HG02885 (cell line): ENCODE data around the gene PIGV.
A peak's percentile ranks its signal among the peaks of the same experiment; 100 is the strongest.

Experiments used
- ATAC-seq: cut with Tn5 transposase; IDR thresholded peaks from one replicate; pipeline ENCODE4 v1.9.1; 2021; ENCODE audit warnings: mild to moderate bottlenecking; ENCODE audit not compliant: unreplicated experiment, poor library complexity

Gene PIGV

DNA sequence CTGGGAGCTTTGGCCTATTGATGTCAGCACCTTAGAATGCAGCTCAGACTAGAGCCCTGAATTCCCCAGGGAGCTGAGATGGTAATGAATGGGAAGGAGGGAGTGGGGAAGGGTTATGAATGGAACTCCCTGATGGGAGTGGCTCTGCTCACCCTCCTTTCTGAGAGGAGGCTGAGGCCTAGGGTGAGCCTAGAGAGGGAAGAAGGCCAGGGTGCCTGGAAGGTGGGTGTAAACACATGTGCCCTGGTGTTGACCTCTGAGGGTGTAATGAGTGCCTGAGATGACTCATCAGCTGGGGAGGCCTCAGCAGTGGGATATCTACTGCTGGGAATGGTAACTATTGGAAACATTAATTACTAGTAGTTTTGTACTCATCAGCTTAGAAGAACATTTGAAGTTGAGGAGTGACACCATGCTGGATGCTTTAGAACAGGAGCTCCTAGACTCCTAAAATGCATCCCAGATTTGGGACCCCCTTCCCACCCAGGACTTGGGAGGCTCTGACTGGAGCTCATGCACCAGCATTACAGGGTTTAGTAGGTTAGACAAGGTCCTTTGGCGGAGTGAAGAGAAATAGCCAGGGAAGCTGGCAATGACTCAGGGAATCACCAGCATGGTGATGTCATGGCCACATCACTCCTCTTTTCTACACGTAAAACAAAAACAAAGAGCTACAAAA is 16.0 kb upstream of the PIGV start:
- ATAC-seq = no peak

DNA sequence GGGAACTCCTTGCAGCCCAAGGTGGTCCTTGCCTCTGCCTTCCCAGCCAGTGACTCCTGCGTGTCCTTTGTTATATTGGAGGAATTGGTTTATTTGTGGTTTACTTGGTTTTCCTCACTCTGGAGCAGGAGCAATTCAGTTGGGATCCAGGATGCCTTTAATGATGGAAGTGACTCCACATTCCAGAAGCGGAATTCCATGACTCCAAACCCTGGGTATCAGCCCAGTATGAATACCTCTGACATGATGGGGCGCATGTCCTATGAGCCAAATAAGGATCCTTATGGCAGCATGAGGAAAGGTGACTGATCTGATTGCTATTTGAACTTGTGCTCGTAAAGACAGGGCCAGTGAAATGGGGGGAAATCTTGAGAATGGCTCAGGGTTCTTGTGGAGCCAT is 15.1 kb upstream of the PIGV start:
- no peak for ATAC-seq

- no peak for ATAC-seq
Observed at GRCh38 chr1:26774462-26774861, 13.3 kb upstream of the PIGV start.

- no peak for ATAC-seq
Observed at GRCh38 chr1:26775666-26776065, 12.1 kb upstream of the PIGV start.

GRCh38 chr1:26779098-26779668 is 8.6 kb upstream of the PIGV start:
- ATAC-seq = no peak

DNA sequence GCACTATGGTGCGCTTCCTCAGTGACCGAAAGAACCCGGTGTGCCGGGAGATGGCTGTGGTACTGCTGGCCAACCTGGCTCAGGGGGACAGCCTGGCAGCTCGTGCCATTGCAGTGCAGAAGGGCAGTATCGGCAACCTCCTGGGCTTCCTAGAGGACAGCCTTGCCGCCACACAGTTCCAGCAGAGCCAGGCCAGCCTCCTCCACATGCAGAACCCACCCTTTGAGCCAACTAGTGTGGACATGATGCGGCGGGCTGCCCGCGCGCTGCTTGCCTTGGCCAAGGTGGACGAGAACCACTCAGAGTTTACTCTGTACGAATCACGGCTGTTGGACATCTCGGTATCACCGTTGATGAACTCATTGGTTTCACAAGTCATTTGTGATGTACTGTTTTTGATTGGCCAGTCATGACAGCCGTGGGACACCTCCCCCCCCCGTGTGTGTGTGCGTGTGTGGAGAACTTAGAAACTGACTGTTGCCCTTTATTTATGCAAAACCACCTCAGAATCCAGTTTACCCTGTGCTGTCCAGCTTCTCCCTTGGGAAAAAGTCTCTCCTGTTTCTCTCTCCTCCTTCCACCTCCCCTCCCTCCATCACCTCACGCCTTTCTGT is 7.3 kb upstream of the PIGV start:
- no peak for ATAC-seq

DNA sequence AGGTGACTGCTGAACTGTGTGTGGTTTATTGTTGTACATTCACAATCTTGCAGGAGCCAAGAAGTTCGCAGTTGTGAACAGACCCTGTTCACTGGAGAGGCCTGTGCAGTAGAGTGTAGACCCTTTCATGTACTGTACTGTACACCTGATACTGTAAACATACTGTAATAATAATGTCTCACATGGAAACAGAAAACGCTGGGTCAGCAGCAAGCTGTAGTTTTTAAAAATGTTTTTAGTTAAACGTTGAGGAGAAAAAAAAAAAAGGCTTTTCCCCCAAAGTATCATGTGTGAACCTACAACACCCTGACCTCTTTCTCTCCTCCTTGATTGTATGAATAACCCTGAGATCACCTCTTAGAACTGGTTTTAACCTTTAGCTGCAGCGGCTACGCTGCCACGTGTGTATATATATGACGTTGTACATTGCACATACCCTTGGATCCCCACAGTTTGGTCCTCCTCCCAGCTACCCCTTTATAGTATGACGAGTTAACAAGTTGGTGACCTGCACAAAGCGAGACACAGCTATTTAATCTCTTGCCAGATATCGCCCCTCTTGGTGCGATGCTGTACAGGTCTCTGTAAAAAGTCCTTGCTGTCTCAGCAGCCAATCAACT is 6.4 kb upstream of the PIGV start:
- ATAC-seq = no peak

DNA sequence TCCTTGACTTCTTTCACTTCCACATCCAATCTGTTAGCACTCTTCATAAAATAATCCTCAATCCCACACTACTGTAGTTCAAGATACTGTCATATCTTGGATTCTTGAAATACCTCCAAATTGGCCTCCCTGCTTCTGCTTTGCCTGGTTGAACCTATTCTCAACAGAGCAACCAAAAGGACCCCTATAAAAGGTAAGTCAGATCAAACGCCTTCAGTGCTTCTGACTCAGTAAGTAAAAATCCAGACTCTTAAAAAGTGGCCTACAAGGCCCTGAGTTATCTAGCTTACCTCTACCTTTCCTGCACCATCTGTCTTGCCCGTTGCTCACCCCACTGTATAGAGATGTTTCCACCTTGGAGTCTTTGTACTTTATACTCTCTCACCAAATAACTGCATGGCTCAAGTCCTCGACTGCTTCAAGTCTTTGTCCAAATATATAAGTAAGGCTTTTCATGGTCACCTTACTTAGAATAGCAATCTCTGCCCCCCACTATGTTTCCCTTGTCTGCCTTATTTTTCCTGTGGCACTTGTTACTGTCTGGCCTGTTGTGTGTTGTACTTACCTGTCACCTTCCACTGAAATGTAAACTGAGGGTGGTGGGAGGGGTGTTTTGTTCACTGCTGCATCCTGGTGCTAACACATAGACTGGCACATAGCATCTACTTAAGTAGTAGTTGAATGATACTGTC is 5.1 kb upstream of the PIGV start:
- no peak for ATAC-seq

GRCh38 chr1:26783646-26784022 is 4.1 kb upstream of the PIGV start:
- ATAC-seq = no peak

GRCh38 chr1:26784023-26784871 is 3.5 kb upstream of the PIGV start:
- ATAC-seq = no peak

- ATAC-seq = no peak
Observed at GRCh38 chr1:26784886-26785285, 2.9 kb upstream of the PIGV start.

DNA sequence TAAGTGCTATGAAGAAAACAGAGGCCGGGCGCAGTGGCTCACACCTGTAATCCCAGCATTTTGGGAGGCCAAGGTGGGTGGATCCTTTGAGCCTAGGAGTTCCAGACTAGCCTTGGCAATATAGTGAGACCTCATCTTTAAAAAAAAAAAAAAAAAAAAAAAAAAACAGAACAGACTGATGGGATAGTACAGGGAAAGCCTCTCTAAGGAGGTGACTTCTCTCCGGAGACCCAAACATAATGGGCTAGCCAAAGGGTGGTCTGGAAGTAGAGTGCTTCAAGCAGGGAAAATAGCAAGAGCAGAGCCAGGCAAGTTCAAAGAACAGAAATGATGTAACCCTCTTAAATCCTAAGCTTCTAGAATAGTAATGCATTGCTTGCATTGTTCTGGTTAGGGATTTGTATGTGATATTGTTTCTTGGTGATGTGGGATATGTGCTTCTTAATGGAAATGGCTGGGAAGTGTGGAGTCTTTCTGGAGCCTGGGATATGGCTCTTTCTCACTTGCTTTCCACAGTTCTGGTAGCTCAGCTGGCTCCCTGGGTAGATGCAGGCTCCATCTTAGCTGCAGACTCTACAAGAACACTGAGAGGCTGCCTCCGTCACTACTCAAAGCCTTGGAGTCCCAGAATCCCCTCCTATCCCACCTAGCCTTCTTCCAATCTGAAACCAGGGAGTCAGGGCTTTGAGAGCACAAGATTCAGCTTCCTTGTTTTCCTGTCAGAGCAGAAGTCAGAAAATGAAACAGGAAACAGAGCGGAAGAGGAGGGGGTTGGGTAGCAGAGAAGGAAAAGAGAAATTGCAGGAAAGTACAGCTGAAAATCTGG is 1.9 kb upstream of the PIGV start:
- no peak for ATAC-seq

- peak; percentile 24 for ATAC-seq
Observed at GRCh38 chr1:26786437-26787380, 1.0 kb upstream of the PIGV start.

DNA sequence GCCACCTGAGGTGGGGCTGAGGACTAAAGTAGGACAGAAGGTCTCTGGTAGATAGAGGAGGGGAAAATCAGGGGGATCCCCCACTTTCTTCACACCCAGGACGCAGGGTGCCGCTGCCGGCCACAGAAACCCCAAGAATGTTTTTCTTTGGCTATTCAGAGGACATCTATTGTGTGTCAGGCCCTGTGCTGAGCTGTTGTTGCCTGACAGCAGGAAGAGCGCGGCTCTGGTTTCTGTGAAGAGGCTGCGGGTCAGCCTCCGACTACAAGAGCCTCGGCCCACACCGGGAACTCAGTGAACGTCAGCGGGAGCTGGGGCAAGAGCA is 407 bp upstream of the PIGV start:
- ATAC-seq = peak; percentile 40

DNA sequence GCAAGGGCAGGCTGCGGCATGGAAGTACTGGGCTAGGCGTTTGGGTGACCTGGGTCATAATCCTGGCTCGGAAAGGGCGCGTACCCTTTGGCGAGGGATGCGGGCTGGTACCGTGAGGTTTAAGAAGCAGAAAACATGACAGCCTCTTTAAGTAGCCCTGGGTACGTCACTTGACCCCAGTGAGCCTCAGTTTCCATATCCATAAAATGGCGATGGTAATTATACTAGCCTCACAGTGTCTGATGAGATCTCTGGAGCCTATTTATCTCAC is 700 bp downstream of the PIGV start:
- no peak for ATAC-seq

GRCh38 chr1:26788836-26789611 is 1.3 kb downstream of the PIGV start:
- ATAC-seq = peak; percentile 28

DNA sequence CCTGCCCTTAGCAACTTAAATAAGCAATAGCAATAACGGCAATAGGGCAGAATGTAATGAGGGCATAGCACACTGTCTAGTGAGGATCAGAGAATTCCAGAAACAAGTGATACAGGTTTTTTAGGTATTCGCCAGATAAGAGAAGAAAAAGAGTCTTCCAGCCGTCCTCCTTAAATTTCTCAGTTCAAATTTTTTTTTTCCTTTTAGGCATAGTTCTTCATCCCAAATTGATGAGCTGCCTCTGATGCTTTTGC is 1.8 kb downstream of the PIGV start:
- no peak for ATAC-seq

DNA sequence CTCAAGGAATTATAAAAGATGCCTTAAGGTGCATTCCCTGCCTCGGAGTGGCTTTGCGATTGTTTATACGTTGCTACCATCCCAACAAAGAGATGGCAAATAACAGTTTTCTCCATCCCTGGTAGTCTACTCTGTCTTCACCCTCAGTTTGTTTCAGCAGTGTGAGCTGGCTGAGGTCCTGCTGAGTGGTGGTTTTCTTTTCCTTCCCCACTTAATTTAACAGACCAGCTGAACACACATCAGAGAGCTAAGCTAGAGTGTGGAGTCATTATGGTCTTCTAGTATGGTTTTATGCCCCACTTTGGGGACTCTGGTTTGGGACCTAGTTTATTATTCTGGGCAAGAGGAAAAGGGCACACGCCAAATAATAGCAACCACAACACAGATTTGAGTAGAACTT is 2.2 kb downstream of the PIGV start:
- no peak for ATAC-seq
